ENCODE measurements around the gene VWA3A.

GRCh38 chr16:22177968-22178930, 85.9 kb downstream of the VWA3A start:
- no peak for TF ChIP-seq CTCF (IDR thresholded peaks at IDR 0.05)
- TF ChIP-seq POLR2A (IDR thresholded peaks at IDR 0.05): no peak
